ENCODE data around the gene KIAA1217.

DNA sequence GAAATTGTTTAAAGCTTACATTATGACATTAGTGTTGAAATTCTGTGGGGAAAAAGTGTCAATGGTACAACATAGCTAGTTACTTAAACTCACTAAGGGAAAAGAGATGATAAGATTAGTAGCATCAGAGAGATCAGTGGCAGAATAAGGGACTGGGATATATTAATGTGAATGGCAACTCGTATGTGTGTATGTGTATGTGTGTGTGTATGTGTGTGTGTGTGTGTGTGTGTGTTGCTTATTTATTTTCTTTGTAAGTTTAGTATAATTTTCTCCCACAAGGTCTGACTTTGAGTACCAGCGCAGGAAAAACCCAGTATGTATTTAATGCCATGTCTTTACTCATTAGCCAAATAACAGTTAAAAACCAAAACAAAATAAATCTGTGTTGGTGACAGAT is 258.7 kb downstream of the KIAA1217 start:
- TF ChIP-seq POLR2A (IDR thresholded peaks at IDR 0.05; ENCODE audit: low read depth) (no peak), CTCF (IDR thresholded peaks at IDR 0.05) (no peak), POLR2AphosphoS5 (IDR thresholded peaks at IDR 0.05) (no peak), EP300 (IDR thresholded peaks at IDR 0.05) (no peak)

All from esophagus muscularis mucosa (tissue), 4 donors.